ENCODE data around the gene ROR2.

The ROR2 gene

GRCh38 chr9:91603932-91604331 lies 346.1 kb downstream of the ROR2 start:
- DNase-seq = no peak

GRCh38 chr9:91599564-91599963 lies 350.5 kb downstream of the ROR2 start:
- DNase-seq = no peak

- DNase-seq = no peak
These were observed 358.4 kb downstream of the ROR2 start for GRCh38 chr9:91591627-91592026.

- DNase-seq = no peak
These were observed 360.9 kb downstream of the ROR2 start for GRCh38 chr9:91589101-91589553.

- no peak for DNase-seq
These were observed 363.7 kb downstream of the ROR2 start for GRCh38 chr9:91586282-91586681.

GRCh38 chr9:91583966-91584365 lies 366.1 kb downstream of the ROR2 start:
- DNase-seq = no peak

- DNase-seq = no peak
These were observed 366.7 kb downstream of the ROR2 start for GRCh38 chr9:91583161-91583875.

- no peak for DNase-seq
These were observed 367.8 kb downstream of the ROR2 start for GRCh38 chr9:91582181-91582580.

GRCh38 chr9:91580136-91580535 lies 369.9 kb downstream of the ROR2 start:
- DNase-seq = no peak

GRCh38 chr9:91578911-91579310 lies 371.1 kb downstream of the ROR2 start:
- no peak for DNase-seq

- no peak for DNase-seq
These were observed 372.4 kb downstream of the ROR2 start for GRCh38 chr9:91577633-91578061.

- no peak for DNase-seq
These were observed 377.2 kb downstream of the ROR2 start for GRCh38 chr9:91572811-91573210.

- no peak for DNase-seq
These were observed 378.0 kb downstream of the ROR2 start for GRCh38 chr9:91572044-91572443.

- no peak for DNase-seq
These were observed 379.0 kb downstream of the ROR2 start for GRCh38 chr9:91571036-91571435.

- no peak for DNase-seq
These were observed 382.3 kb downstream of the ROR2 start for GRCh38 chr9:91567642-91568274.

GRCh38 chr9:91564081-91564670 lies 385.9 kb downstream of the ROR2 start:
- no peak for DNase-seq

GRCh38 chr9:91562416-91562815 lies 387.6 kb downstream of the ROR2 start:
- no peak for DNase-seq

- no peak for DNase-seq
These were observed 389.7 kb downstream of the ROR2 start for GRCh38 chr9:91560301-91560700.

GRCh38 chr9:91558879-91559278 lies 391.1 kb downstream of the ROR2 start:
- DNase-seq = no peak

- no peak for DNase-seq
These were observed 391.6 kb downstream of the ROR2 start for GRCh38 chr9:91558395-91558794.

GRCh38 chr9:91557327-91557726 lies 392.7 kb downstream of the ROR2 start:
- DNase-seq = no peak

- no peak for DNase-seq
These were observed 394.9 kb downstream of the ROR2 start for GRCh38 chr9:91555132-91555531.

GRCh38 chr9:91549177-91549576 lies 400.9 kb downstream of the ROR2 start:
- DNase-seq = no peak

GRCh38 chr9:91547081-91547480 lies 402.9 kb downstream of the ROR2 start:
- no peak for DNase-seq

Measured in activated CD4-positive, alpha-beta T cell treated with anti-CD3 and anti-CD28 coated beads for 4 hours (primary cell).